ENCODE data around the gene CLDN3. TPM values are rescaled to one million over a fixed set of nuclear protein-coding genes. Genes with fewer than 3 reads are reported as not detected.

The CLDN3 gene
- total RNA-seq, 4 donors from 2014 or later, result not detected

DNA sequence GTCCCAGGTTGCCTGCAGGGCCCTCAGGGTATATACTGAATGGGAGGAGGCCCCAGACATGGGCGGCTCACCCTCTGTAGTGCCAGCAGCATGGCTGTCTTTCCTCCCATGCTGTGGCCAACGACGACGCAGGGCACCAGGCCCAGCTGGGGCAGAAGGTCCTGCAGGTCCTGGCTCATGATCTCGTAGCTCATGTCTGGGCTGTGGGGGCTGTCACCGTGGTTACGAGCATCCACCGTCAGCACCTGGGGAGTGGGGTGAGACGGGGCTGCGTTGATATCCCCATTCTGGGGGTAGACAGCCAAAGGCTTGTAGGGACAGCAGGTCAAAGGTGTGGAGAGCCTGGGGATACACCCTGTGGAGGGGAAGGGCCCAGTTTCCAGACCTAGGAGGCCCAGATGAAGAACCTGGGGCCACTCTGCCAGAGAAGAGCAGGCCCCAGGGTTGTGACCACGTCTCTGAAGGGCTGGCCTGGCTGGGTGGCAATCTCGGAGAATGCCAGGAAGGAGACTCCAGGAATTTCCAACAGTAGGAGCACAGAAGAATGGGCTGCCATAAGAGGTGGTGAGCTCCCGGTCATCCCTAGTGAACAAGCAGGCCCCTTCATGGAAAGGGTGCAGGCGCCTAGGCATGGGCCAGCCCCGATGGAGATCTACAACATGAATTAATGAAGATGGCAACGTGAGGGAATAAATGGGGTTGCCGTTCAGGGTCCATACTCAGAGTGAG is 32.4 kb downstream of the CLDN3 start:
- TF ChIP-seq, protein P1, sequence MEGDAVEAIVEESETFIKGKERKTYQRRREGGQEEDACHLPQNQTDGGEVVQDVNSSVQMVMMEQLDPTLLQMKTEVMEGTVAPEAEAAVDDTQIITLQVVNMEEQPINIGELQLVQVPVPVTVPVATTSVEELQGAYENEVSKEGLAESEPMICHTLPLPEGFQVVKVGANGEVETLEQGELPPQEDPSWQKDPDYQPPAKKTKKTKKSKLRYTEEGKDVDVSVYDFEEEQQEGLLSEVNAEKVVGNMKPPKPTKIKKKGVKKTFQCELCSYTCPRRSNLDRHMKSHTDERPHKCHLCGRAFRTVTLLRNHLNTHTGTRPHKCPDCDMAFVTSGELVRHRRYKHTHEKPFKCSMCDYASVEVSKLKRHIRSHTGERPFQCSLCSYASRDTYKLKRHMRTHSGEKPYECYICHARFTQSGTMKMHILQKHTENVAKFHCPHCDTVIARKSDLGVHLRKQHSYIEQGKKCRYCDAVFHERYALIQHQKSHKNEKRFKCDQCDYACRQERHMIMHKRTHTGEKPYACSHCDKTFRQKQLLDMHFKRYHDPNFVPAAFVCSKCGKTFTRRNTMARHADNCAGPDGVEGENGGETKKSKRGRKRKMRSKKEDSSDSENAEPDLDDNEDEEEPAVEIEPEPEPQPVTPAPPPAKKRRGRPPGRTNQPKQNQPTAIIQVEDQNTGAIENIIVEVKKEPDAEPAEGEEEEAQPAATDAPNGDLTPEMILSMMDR (IDR thresholded peaks at IDR 0.05; ENCODE audit: low read depth), result no peak

DNA sequence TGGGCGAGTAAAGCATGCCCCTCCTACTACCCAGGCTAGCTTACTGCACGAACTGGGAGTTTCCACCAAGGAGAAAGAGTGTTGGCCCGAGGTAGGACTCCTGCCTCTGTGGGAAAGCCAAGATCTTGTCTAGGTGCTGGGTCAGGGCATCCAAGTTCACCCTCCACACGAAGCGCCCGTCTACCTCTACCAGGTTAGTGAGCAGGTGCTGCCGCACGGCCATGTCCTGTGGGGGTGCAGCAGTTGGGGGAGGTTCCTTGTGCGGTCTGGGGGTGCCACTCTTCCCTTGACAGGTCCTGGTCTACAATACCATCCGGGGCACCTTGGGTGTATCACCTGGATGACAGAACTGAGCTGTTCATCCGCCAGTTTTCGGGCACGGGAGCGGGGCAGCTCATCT is 33.2 kb downstream of the CLDN3 start:
- TF ChIP-seq, protein P1 (IDR thresholded peaks at IDR 0.05; ENCODE audit: low read depth), result no peak

DNA sequence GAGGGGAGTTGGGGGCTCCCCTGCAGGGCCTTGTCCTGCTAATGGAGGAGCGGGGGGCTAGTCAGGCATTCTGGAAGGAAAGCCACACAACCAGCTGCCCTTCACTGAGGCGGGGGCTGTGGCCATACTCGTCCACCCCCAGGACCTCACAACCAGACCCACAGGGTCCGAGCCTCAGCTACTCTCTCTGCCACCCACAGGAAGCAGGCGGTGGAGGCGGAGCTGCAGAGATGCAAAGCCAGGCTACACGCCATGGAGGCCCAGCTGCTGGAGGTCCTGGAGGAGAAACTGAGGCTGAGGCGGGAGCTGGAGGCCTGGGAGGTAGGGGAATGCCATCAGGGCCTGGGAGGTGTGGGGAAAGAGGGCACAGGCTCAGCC is 34.6 kb downstream of the CLDN3 start:
- TF ChIP-seq, protein P1 (IDR thresholded peaks at IDR 0.05; ENCODE audit: low read depth), result no peak

DNA sequence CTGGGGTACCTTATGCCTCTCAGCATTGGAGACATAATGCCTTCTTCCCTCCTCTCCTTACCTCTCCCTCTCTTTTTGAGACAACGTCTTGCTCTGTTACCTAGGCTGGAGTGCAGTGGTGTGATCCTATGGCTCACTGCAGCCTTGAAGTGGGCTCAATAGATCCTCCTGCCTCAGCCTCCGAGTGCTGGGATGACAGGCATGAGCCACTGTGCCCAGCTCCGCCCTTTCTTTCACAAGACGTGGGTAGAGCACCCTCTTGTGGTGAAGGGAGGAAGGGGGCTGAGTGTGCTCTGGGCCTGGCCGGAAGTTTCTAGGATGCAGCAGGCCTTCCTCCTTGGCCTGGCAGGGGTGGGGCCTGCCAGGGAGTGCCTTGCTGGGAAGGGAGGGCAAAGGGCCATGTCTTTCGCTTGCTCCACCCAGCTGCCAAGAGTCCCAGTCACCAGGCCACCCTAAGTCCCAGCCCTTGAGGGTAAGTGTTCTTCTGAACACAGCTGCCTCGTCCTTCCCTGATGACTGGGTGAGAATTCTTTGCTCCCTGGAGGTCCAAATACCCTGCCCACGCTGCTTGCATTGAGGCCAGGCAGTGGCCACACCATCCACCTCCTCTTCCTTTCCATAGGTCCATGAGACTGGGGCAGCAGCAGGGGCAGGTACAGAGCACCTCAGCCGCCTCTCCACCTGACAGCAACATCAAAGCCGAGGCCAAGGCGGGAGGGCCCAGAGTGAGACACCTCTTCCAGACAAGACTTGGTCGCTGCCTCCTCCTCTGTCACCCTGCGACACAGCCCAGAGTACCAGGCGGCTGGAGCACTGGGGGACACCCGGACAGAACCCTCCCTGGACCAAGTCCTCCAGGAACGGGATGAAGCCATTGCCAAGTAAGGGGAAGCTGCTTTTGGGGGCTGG is 35.2 kb downstream of the CLDN3 start:
- TF ChIP-seq, protein P1 (IDR thresholded peaks at IDR 0.05; ENCODE audit: low read depth), result no peak

DNA sequence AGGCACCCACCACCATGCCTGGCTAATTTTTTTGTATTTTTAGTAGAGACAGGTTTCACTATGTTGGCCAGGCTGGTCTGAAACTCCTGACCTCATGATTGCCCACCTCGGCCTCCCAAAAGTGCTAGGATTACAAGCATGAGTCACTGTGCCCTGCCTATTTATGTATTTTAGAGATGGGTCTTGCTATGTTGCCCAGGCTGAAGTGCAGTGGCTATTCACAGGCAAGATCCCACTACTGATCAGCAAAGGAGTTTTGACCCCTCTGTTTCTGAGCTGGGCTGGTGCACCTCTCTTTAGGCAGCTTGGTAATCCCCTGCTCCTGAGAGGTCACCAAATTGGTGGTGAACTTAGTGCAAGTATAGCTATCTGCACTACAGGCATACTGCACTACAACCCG is 37.7 kb downstream of the CLDN3 start:
- TF ChIP-seq, protein P1 (IDR thresholded peaks at IDR 0.05; ENCODE audit: low read depth), result no peak

DNA sequence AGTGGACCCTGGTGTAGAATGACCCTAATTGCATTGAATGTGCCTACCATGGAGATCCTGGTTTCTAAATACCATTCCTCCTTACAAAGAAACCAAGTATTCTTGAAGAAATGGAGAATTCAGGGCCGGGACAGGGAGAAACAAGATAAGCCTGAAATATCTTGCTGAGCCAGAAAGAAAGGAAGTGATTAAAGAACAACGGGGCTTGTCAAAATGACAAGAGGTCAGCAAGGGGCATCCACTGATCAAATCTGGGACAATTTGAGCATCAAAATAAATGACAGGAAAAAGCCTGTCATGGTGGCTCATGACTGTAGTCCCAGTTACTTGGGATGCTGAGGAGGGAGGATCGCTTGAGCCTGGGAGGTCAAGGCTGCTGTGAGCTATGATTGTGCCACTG is 39.6 kb downstream of the CLDN3 start:
- TF ChIP-seq, protein P1 (IDR thresholded peaks at IDR 0.05; ENCODE audit: low read depth), result no peak

DNA sequence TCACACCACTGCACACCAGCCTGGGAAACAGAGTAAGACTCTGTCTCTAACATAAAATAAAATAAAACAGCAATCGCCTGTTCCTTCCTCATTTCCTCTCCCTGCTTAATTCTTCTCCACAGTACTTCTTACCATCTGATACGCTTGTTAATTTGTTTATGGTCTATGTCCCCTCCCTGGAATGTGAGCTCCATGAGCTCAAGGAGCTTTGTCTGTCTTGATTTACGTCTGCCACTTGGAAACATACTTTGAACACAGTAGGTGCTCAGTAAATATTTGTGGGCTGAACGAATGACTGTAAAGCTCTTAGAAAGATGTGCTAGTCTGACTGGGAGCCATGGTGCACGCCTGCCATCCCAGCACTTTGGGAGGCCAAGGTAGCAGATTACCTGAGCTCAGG is 41.5 kb downstream of the CLDN3 start:
- TF ChIP-seq, protein P1 (IDR thresholded peaks at IDR 0.05; ENCODE audit: low read depth), result no peak

All from subcutaneous adipose tissue (tissue), 4 donors.